ENCODE measurements around the gene S100PBP.

Gene S100PBP

GRCh38 chr1:32888677-32889420 is 71.4 kb downstream of the S100PBP start:
- DNase-seq, result no peak

DNA sequence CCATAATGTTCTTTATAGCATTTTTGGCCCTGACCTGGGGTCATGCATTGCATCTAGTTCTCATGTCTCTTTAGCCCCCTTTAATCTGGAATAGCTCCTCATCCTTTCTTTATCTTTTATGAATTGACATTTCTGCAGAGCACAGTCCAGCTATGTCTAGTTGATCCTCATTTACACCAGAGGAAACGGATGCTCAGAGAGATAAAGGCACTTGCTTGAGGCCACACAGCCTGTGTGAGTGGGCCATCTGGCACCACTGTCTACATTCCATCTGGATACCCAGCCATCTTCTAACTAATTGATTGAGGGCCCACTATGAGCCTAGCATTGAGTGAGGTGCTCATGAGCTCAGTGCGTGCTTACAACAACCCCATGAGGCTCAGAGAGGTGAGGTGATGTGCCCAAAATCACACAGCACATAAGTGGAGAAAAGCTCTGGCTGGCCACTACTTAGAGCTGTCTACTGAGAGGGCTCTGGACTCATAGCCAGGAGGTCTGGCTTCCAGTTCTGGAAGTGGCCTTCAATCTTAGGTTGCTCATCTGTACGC is 72.4 kb downstream of the S100PBP start:
- no peak for DNase-seq

DNA sequence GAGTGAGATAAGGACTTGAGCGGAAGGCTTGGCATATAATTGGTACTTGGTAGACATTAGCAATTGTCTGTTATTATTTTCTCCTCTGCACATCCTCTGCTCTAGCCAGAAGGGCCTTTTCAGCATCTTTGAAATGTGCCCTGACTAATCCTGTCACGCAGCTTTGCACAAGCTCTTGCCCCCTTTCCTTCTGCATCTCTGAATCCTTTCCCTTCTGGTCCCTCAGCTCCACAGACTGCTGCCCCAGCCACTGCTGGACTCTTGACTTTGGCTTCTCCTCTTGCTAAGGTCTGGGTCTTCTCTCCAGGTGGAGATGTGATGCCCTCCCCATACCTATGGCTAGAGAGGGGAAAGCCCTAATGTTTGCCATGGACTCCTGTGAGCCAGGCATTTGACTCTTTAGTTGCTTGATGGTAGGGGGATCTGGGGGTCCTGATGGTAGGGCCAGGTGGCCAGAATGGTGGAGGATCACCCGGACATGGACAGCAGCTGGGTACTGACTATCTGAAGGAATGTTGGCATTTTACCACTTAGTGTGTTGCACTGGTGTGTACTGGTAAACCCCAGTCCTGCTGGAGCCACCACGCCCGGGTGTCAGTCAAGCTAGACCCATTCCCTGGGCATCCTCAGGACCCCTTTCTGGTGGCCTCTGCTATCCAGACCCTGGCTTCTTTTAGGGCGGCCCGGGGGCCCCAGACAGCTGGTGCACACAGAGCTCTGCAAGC is 73.2 kb downstream of the S100PBP start:
- DNase-seq, result no peak

DNA sequence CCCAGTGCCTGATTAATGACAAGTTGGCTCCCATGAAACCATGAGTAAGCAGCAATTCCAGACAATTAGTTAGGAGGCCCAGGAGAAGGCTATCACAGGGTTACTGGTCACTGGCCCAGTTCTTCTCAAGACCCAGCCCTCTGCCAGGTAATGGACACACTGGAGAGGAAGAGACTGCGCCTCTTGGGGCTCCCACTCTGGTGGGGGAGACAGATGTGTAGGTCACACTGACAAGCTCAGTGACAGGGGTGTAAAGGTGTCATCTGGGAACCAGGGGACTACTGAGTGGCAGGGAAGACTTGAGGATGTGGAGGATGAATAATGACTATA is 73.8 kb downstream of the S100PBP start:
- no peak for DNase-seq

GRCh38 chr1:32891630-32892029 is 74.2 kb downstream of the S100PBP start:
- DNase-seq, result no peak

DNA sequence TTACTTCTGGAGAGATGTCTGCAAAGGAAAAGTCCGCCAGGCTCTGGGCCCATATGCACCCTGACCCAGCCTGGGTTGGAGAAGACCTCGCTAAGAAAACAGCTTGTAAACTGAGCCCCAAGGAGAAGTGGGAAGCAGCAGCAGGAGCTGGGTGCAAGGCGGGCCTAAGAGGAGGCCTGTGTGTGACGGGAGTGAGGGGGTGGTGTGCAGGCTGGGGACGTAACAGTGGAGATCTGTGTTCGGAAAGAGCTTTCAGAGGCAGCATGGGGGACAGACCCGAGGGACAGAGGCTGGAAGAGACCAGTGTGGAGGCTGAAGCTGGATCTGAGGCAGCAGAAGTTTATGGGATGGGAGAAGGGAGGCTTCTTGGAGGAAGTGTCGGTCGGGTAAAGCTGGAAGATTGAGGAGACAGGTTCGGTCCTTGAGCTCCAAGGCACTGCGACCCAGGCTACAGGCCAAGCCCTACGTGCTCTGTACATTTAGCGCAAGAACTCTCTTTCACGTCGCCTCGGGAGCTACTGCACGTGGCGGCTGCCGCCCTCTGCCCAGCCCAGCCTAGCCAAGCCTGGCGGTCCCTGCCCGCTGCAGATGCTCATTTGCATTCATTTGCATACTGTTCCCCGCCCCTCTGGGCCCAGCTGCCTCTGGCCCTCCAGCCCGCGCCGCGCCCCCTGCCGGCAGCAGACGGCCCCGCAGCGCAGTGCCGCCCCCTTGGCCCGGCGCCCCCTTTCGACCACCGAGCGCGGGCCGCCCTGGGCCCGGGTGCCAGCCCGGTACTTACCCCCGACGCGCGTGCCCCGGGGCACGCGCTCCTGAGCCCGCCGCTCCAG is 75.1 kb downstream of the S100PBP start:
- peak; percentile 40 for DNase-seq

GRCh38 chr1:32893198-32894018 is 76.0 kb downstream of the S100PBP start:
- peak; percentile 29 for DNase-seq

DNA sequence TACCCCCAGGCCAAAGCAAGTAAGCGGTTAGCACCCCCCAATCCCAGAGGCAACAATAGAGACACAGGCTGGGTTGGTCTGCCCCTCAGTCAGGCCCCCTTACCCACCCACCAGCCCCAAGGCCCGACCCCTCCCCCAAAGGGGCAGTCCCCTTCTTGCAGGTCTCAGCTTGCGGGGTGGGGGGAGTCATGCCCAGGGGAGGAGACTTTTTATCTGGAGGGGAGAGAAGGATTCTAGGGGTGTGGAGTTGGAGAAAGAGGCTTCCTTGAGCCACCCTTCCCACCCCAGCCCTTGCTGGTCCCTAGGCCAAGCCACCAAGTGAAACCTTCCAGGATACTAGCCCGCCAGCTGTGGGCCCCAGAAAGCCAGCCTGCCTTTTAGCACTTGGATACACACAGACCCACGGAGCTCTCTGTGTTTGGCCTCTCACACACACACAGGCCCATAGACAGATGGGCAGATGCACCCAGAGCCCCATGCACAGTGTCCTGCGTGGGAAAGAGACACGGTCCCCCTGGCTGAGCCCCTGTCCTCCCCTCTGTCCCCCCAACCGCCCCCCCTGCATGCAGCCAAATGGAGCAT is 76.7 kb downstream of the S100PBP start:
- DNase-seq, result no peak

- DNase-seq, result no peak
Measured at GRCh38 chr1:32894681-32895080, 77.2 kb downstream of the S100PBP start.

- DNase-seq, result no peak
Measured at GRCh38 chr1:32895325-32896215, 78.1 kb downstream of the S100PBP start.

- DNase-seq, result no peak
Measured at GRCh38 chr1:32896451-32896850, 79.0 kb downstream of the S100PBP start.

- no peak for DNase-seq
Measured at GRCh38 chr1:32897082-32898049, 79.9 kb downstream of the S100PBP start.

DNA sequence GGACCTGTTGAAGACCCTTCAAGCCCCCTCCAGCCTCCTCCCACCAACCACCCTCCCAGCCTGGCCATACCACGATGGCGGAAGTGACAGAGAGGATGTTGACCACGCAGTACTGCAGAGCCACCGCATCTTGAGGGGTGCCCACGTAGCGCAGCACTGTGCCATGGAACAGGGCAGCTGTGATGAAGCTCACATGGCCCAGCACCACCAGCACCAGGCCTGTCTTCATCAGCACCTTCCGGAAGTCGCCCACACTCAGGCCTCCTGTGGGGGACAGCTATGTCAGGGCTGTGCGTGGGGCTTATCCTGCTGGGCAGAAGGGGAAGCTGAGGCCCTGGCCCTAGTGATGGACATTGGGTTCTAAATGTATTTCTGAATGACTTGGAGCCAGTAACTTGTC is 80.6 kb downstream of the S100PBP start:
- no peak for DNase-seq

- no peak for DNase-seq
Measured at GRCh38 chr1:32898958-32899357, 81.5 kb downstream of the S100PBP start.

DNA sequence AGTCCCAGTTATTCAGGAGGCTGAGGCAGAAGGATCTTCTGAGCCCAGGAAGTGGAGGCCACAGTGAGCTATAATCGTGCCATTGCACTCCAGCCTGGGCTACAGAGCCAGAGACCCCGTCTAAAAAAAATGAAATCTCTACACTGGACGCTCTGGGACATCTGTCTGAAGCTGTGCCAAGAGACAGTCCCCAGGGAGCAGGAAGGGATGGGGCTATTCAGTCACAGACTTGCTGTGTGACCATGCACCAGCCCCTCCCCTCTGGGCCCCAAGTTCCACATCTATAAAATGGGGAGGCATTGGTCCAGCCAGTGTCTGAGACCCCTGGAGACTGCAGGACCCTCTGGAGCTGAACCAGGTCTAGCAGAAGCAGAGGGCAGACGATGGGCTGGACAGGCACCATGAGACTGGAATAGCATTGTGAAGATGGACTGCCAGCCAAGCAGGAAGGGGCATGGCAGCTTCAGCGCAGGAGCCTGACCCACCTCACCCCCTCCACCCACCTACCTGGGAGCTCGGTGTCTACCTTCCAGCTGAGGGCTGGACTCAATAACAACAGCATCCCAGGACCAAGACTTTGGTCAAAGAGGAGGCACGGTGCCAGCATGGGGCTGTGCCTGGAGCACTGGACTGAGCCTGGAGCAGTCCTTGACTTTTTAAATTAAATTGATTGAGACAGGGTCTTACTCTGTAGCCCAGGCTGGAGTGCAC is 82.3 kb downstream of the S100PBP start:
- DNase-seq, result no peak

GRCh38 chr1:32900371-32900955 is 83.0 kb downstream of the S100PBP start:
- no peak for DNase-seq

GRCh38 chr1:32900956-32901822 is 83.7 kb downstream of the S100PBP start, which contains the start of gene TMEM54:
Gene TMEM54 (minus strand): TSS chr1:32901389. CDS start chr1:32901238, 151 bp downstream.
- DNase-seq, result peak; percentile 13

All from activated naive CD4-positive, alpha-beta T cell treated with Interleukin-2 at 50 U/mL for 16 hours (primary cell).